Lung (tissue), 12 donors: ENCODE data around the gene TMPRSS7. TPM values are rescaled to one million over a fixed set of nuclear protein-coding genes. Genes with fewer than 3 reads are reported as not detected.

Experiments used
- ATAC-seq: fragments of 200-7000 bp; cut with Tn5 transposase; one replicate; pipeline ENCODE4 v1.9.1; 2020; ENCODE audit warnings: moderate number of reproducible peaks; ENCODE audit not compliant: insufficient read depth, low FRiP score
- DNase-seq, 3 donors: peaks; one replicate each; pipeline ENCODE4 v3.0.0-alpha.2; 2013 to 2017
- H3K27ac ChIP-seq, 2 donors: one replicate each; pipeline ENCODE4 v1.5.1; 2013; ENCODE audit warnings: mild to moderate bottlenecking in 2 of 2, moderate library complexity in 2 of 2, control low read depth in 1 of 2, inconsistent platforms in 1 of 2, low read depth in 1 of 2, low read length in 1 of 2
- H3K27me3 ChIP-seq, 3 donors: one replicate each; pipeline ENCODE4 v1.5.1; 2013; ENCODE audit warnings: low read length in 2 of 3; ENCODE audit not compliant: control insufficient read depth in 3 of 3, insufficient read depth in 3 of 3
- H3K36me3 ChIP-seq, 4 donors: one replicate each; pipeline ENCODE4 v1.5.1; 2013; ENCODE audit warnings: low read length in 4 of 4, mild to moderate bottlenecking in 1 of 4, moderate library complexity in 1 of 4; ENCODE audit not compliant: control insufficient read depth in 4 of 4, insufficient read depth in 4 of 4
- H3K4me1 ChIP-seq, 5 donors: one replicate each; pipeline ENCODE4 v1.5.1; 2013; ENCODE audit warnings: low read length in 5 of 5, mild to moderate bottlenecking in 2 of 5, moderate library complexity in 1 of 5; ENCODE audit not compliant: control insufficient read depth in 5 of 5, insufficient read depth in 5 of 5
- H3K4me3 ChIP-seq: one replicate; pipeline ENCODE4 v1.5.1; 2013; ENCODE audit warnings: mild to moderate bottlenecking, control low read depth, moderate library complexity
- H3K9ac ChIP-seq, 2 donors: one replicate each; pipeline ENCODE4 v1.5.1; 2013; ENCODE audit warnings: low read length in 2 of 2, control low read depth in 1 of 2; ENCODE audit not compliant: insufficient read depth in 1 of 2
- H3K9me3 ChIP-seq, 4 donors: one replicate each; pipeline ENCODE4 v1.5.1; 2013; ENCODE audit warnings: low read length in 3 of 4, mild to moderate bottlenecking in 1 of 4, moderate library complexity in 1 of 4; ENCODE audit not compliant: control insufficient read depth in 4 of 4, insufficient read depth in 3 of 4
- CTCF ChIP-seq: IDR thresholded peaks from 2 replicates; pipeline ENCODE4 v1.5.1; 2012; ENCODE audit warnings: mild to moderate bottlenecking; ENCODE audit errors: control extremely low read depth, extremely low read depth
- WGBS, 2 donors: extraction: QIAGEN DNeasy Blood & Tissue Kit; methylation state at CpG; one replicate each; pipeline ENCODE4 v1.1.7; 2013; 5-methylcytosine and 5-hydroxymethylcytosine counted together
- polyA plus RNA-seq, 2 donors: library from polyadenylated mRNA; stranded (reverse); fragments of 200-250 nt; gene quantifications; one replicate each; pipeline ENCODE4 v1.2.1, GENCODE V29; 2013
- total RNA-seq, 2 donors: library from RNA; depleted of rRNA in 1 of 2; stranded (reverse); fragments of >200 nt in 1 of 2; gene quantifications; one replicate each; pipeline ENCODE4 v1.2.1, GENCODE V29; 2014 to 2021
- donor health status: control.
- donor health status: control.
- donor health status: Bipolar disorder and iron deficiency.
- donor health status: healthy.
- donor health status: DM: yes; HTN: yes; CAD: no.

The TMPRSS7 gene
- total and polyA plus RNA-seq, 4 donors, result 0.09 to 0.31 (median 0.17) TPM

- H3K27me3 ChIP-seq, result no peaks in the 10 kb centered on the region
- H3K9me3 ChIP-seq, result no peaks in the 10 kb centered on the region
- no peaks in the 10 kb centered on the region for H3K36me3 ChIP-seq
- ATAC-seq, result no peak
- no peak for DNase-seq
- no peak overlapping the region for H3K4me3 ChIP-seq
- 95 to 98% methylated on average over 4 of the region's 4 CpGs for WGBS, 2 donors
- no peak overlapping the region for H3K27ac ChIP-seq
- TF ChIP-seq CTCF, result no peak
- no peak overlapping the region for H3K9ac ChIP-seq
- H3K4me1 ChIP-seq, result peaks cover 0 to 18% (median 0%) of the 10 kb centered on the region in 5 donors
Measured at GRCh38 chr3:112018712-112019111, 15.8 kb upstream of the TMPRSS7 start.

GRCh38 chr3:112019716-112020115, 14.8 kb upstream of the TMPRSS7 start:
- no peak overlapping the region for H3K4me3 ChIP-seq
- no peak for ATAC-seq
- no peaks in the 10 kb centered on the region for H3K9me3 ChIP-seq
- DNase-seq, result no peak
- WGBS, 2 donors, result 82 to 85% methylated on average over 1 of the region's 1 CpG
- no peak overlapping the region for H3K9ac ChIP-seq
- H3K36me3 ChIP-seq, result no peaks in the 10 kb centered on the region
- H3K27ac ChIP-seq, result no peak overlapping the region
- TF ChIP-seq CTCF, result no peak
- H3K4me1 ChIP-seq, result peaks cover 0 to 18% (median 0%) of the 10 kb centered on the region in 5 donors
- H3K27me3 ChIP-seq, result no peaks in the 10 kb centered on the region

GRCh38 chr3:112020674-112021085, 13.9 kb upstream of the TMPRSS7 start:
- 90 to 97% methylated on average over 1 of the region's 1 CpG for WGBS, 2 donors
- Histone ChIP-seq H3K4me3 (no peak overlapping the region), H3K36me3 (no peaks in the 10 kb centered on the region), H3K4me1 (peaks cover 0 to 12% (median 0%) of the 10 kb centered on the region in 5 donors), H3K9ac (no peak overlapping the region), H3K9me3 (no peaks in the 10 kb centered on the region), H3K27me3 (no peaks in the 10 kb centered on the region), H3K27ac (no peak overlapping the region)
- no peak for ATAC-seq
- TF ChIP-seq CTCF, result no peak
- DNase-seq, result no peak

- no peaks in the 10 kb centered on the region for H3K36me3 ChIP-seq
- no peak overlapping the region for H3K9ac ChIP-seq
- TF ChIP-seq CTCF, result no peak
- H3K27me3 ChIP-seq, result no peaks in the 10 kb centered on the region
- no peak overlapping the region for H3K4me3 ChIP-seq
- WGBS, 2 donors, result 93 to 94% methylated on average over 4 of the region's 4 CpGs
- no peak for DNase-seq
- no peak for ATAC-seq
- H3K4me1 ChIP-seq, result no peaks in the 10 kb centered on the region
- H3K27ac ChIP-seq, result no peak overlapping the region
- H3K9me3 ChIP-seq, result no peaks in the 10 kb centered on the region
Measured at GRCh38 chr3:112027142-112027541, 7.4 kb upstream of the TMPRSS7 start.
